ENCODE measurements around the gene RAB17.

- no peak for TF ChIP-seq CTCF (IDR thresholded peaks at IDR 0.05; ENCODE audit: low read depth, low read length)
- TF ChIP-seq POLR2A (IDR thresholded peaks at IDR 0.05; ENCODE audit: extremely low read depth, insufficient read length) = no peak
- no peak for TF ChIP-seq MAX (IDR thresholded peaks at IDR 0.05; ENCODE audit: low read depth, low read length)
Observed at GRCh38 chr2:237624565-237624964, 34.0 kb upstream of the RAB17 start.
